NCI-H1105 (cell line): ENCODE results near the gene GRIA3.
"Not testable (repeated sequence)": the region's sequence is repeated elsewhere in the genome, so short reads cannot be mapped to it uniquely, and the experiment has no call there.

Experiments used
- DNase-seq: peaks from one replicate; lab custom pipeline; 2025; lab: John Stamatoyannopoulos, UW

GRIA3 gene

GRCh38 chrX:123464709-123465108 lies 280.6 kb downstream of the GRIA3 start:
- DNase-seq: no peak

DNA sequence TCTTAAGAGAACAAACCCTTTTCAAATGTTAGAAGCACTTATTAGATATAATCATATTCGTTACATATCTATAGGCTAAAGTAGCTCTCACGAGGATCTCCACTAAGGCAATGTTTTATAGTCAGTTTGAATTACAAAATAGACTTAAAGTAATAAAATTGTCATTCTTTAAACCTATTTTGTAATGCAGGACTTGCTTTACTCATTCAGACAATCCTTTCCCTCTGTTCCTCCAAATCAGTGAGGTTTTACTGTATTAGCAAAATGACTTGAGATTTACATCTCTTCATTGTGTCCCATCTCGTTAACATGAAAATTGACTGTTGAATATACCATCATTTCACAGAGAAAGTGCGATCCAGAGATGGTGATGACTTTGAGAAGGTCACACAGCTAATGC lies 284.4 kb downstream of the GRIA3 start:
- DNase-seq: no peak

GRCh38 chrX:123475068-123475724 lies 291.1 kb downstream of the GRIA3 start:
- DNase-seq: no peak

DNA sequence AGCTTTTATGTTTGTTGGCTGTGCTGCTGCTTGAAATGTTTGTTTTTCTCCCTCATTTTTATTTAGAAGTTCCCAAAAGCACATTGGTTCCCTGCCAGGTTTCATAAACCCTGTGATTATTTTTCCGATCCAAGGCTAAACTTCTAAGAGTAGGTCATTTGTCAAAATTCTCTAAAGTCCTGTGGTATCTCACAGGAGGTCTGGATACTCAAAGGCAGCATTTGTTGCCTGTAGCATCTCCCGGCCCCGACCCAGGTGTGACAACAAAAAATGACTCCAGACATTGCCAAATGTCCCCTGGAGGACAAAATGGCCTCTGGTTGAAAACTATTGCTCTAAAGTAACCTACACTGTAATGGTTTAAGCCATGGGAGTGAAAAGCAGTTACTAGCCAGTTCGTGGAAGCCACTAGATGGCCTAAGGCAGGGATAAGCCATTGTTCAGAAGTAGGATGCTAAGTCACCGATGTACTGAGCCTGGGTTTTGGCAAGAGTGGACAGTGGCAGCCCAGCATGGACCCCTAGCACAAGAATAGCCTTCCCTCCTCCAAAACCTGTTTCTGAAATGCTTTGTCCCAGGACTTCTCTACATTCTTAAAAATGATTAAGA lies 292.6 kb downstream of the GRIA3 start:
- no peak for DNase-seq

- DNase-seq: no peak
These were observed 293.6 kb downstream of the GRIA3 start for GRCh38 chrX:123477673-123478072.

- peak; percentile 31 for DNase-seq
These were observed 298.1 kb downstream of the GRIA3 start for GRCh38 chrX:123481913-123482851.

DNA sequence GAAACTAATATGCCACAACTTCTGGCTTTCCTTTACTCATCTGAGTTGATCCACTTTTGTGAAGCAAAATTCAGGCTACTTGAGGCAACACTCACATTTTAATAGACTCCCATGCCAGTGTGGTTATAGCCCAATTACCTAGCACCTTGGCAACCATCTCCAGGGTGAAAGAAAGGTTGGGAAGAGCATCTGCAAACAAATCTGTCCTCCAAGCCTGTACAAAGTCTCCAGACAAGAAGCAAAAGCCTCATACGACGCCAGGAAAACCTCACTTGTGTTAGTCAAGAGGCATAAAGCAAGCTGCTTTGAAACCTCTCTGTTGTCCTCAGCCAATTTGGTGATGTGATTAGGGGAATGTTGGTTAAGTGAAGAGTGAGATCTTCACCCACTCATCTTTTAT lies 302.2 kb downstream of the GRIA3 start:
- no peak for DNase-seq

DNA sequence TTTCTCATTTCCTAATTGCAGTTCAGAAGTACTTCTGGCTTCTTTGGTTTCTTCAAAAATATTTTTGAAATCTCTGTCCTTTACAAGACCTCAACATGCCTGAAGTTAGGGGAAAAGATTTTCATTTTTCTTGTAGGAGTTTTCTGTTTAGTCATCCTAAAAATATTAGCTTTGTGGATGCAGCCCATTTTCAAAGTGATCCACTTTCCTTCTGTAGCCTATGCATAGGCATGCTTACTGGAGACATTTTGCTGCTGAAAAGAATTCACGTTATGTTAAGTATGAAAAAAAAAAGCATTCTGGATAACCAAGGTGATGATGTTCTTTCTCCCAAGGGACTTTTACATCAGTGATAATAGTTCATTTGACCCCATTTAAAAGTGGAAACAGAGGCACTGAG lies 303.2 kb downstream of the GRIA3 start:
- no peak for DNase-seq

- no peak for DNase-seq
These were observed 303.6 kb downstream of the GRIA3 start for GRCh38 chrX:123487669-123488068.

GRCh38 chrX:123489011-123489410 lies 304.9 kb downstream of the GRIA3 start:
- DNase-seq: no peak

DNA sequence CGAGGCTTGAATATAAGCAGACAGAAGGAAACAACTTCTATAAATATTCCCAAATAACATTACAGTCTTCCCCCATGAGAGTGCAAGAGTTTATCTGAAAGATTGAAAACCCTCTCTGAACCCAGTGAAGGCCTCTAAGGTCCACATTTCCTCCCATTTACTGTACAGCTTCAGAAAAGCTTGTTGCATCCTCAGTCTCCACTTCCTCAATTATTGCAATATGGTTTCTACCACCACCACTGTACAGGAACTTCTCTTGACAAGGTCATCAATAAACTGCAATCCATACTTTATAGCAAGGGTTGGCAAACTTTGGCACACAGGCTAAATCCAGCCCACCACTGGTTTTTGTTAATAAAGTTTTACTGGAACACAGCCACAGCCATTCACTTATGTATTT lies 309.8 kb downstream of the GRIA3 start:
- no peak for DNase-seq

DNA sequence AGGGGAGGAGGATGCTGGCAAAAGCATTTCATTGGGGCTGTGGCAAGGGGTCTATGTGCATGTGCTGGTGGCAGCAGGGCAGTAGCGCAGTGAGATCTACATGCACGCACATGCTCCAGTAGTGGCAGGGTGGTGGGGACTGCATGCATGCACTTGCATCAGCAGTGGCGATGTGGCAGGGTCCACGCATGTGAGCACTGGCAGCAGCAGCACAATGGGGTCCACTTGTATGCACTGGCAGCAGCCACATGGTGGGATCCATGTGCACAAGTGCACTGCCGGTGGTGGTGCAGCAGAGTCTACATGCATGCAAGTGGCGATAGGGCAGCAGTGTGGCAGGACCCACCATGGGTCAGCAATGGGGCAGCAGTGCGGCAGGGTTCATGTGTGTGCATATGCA lies 315.7 kb downstream of the GRIA3 start:
- no peak for DNase-seq

DNA sequence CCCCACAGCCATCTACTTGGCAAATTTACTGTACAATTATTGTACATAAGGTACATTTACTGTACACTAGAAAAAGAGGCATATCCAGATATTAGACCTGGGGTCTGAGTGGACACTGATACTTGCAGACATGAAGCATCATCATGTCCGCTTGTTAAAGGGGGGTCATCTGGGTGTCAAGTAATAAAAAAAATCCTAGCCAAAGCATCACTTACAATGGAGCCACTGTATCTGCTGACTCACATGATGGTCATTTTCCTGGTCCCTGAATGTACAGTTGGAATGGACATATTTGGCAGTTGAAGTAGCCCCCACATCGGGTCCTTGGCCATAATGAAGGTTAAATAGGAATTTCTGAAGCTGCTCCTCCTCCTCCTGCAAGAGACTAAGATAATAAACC lies 320.0 kb downstream of the GRIA3 start:
- no peak for DNase-seq

GRCh38 chrX:123504630-123505270 lies 320.7 kb downstream of the GRIA3 start:
- DNase-seq: no peak

GRCh38 chrX:123513585-123514278 lies 329.7 kb downstream of the GRIA3 start:
- no peak for DNase-seq

DNA sequence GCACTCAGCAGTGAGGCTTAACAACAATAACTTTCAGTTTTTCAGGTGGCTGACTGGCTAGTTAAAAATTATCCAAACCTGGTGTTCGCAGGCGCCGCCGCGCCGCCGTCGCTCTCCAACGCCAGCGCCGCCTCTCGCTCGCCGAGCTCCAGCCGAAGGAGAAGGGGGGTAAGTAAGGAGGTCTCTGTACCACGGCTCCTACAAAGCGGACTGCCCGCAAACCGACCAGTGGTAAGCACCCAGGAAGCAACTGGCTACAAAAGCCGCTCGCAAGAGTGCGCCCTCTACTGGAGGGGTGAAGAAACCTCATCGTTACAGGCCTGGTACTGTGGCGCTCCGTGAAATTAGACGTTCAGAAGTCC lies 330.2 kb downstream of the GRIA3 start:
- not testable (repeated sequence) for DNase-seq

- no peak for DNase-seq
These were observed 334.7 kb downstream of the GRIA3 start for GRCh38 chrX:123518791-123519190.

DNA sequence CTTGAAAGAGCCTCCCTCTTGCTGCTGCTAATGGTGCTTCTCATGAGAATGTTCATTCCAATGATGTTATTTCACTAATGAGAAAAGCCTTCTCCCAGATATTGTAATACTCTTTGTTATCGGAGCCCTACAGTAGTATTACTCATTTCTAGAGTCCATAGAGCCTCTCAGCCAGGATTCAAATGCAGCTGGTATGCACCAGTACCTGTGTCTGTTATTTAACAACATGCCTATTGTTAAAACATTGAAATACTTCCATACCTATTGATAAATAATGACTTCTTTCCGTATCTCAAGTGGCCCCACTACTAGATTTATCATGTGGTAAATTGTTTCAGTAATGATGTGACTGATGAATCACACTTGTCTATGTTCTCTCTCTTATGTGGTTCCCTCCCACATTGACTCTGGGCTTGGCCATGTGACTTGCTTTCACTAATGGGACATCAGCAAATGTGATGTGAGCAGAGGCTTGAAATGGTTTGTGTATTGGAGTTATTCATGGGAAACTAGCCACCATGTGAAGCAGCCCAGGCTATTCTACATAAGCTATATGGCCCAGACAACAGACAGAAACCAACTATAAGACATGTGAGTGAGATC lies 341.1 kb downstream of the GRIA3 start:
- no peak for DNase-seq

GRCh38 chrX:123530726-123531125 lies 346.6 kb downstream of the GRIA3 start:
- DNase-seq: not testable (repeated sequence)
